HK-2 (cell line): ENCODE results near the gene SLC39A11.
A peak's percentile ranks its signal among the peaks of the same experiment; 100 is the strongest.
"Not testable (repeated sequence)": the region's sequence is repeated elsewhere in the genome, so short reads cannot be mapped to it uniquely, and the experiment has no call there.

Source experiments
- DNase-seq: peaks from one replicate; pipeline ENCODE4 v3.0.0-alpha.2; 2018; ENCODE audit not compliant: unreplicated experiment

Gene SLC39A11

DNA sequence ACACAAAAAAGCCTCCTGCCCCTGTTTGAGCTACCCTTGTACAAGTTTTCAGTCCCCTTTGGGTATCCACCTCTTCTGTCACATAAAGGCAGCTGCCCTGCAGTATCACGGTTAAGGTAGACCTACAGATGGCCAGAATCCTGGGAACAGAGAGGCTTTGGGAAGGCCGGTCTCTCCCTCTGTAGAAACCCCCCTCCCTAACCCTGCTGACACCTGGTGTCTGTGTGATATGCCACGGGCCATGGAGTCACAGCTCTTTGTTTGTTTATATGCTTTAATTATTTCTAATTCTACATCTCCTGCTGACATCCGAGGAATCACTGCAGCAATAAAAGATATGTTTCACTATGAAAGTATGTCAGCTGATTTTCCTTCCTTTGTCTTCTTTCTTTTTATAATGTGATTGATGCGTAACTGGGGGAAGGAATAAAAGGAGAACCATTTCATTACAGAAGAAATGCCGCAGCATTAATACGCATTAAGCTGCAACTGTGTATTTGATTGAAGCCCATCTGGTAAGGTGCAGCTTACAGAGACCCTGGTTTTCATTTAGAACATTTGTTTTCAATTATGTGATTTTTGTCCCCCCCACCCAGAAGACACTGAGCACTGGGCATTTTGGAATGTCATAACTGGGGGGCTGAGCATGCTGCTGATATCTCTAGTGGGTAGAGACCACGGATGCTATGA is 142.1 kb downstream of the SLC39A11 start:
- DNase-seq: no peak

GRCh38 chr17:72948115-72948514 is 144.4 kb downstream of the SLC39A11 start:
- DNase-seq: no peak

- DNase-seq: no peak
Observed at GRCh38 chr17:72947475-72947874, 145.0 kb downstream of the SLC39A11 start.

GRCh38 chr17:72946696-72947095 is 145.8 kb downstream of the SLC39A11 start:
- no peak for DNase-seq

DNA sequence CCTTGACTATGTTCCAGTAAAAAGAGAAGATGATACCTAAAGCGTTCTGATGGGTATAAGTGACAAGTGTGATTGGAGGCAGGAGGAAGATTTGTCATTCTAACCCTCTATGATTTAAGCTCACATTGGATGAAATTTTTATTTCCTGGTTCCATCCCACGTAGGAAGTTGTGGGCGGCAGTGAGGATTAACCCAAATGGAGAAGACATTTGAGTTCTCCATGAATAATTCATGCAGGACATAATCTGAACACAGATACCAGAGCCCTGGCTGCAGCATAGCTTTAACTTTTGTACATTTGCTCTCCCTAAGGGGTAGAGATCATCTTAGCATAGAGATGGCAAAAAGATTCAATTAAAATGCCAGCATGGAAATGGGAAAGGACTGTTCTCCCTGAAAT is 146.3 kb downstream of the SLC39A11 start:
- DNase-seq: no peak

DNA sequence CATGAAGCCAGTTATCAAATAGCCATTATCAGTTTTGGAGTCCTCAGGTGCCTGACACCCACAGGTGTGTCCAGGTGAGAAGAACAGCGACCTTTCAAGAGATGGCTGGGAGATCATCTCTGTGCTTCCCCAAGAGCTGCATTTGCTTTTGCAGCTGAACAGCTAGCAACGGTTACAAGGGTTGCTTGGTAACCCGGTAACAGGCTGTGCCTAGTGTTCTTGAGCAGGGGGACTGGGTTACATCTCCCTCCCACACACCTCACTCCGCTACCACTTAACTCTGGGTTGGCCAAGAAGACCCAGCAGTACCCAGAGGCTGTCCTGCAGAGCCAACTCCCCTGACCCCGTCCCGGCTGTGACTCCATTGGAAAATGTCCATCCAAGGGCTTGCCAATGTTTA is 147.0 kb downstream of the SLC39A11 start:
- no peak for DNase-seq

GRCh38 chr17:72943826-72944689 is 148.4 kb downstream of the SLC39A11 start:
- DNase-seq: no peak

- no peak for DNase-seq
Observed at GRCh38 chr17:72942579-72942978, 149.9 kb downstream of the SLC39A11 start.

- DNase-seq: no peak
Observed at GRCh38 chr17:72940496-72940895, 152.0 kb downstream of the SLC39A11 start.

DNA sequence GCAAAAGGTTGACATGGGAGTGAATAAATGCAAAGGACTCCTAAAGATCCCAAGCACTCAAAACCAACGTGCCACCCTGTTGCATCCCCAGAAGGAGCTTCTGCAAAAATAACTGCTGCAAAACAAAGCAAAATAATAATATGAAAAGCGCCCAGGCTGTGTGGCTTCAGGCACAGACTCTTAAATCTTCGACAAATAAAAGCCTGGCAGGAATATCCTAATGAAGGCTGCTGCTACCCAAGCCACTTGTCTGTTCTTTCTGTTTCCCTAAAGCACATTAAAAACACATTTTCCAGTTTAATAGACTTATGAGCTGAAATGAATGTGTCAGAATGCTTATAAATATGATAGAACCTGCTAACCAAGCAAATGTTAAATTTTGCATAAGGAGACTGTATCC is 154.0 kb downstream of the SLC39A11 start:
- DNase-seq: no peak

DNA sequence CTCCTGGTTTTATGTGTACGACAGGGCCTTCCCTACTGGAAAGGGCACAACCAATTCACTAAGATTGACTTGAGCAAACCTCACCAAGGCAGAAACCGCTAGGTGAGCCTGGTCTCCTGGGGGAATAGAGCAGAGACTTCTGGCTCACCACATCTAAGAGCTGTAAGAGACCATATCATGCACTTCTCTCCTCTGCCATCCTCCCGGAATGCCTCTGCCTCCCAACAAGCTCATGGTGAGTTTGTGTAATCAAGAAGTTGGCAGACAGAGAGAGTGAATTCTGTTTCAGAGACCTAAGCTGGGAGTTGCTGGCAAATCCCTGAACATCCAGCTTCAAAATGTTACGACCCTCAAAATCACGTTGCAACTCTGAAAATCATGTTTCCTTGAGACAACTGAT is 154.8 kb downstream of the SLC39A11 start:
- DNase-seq: no peak

- not testable (repeated sequence) for DNase-seq
Observed at GRCh38 chr17:72937254-72937653, 155.2 kb downstream of the SLC39A11 start.

- DNase-seq: no peak
Observed at GRCh38 chr17:72935984-72936383, 156.5 kb downstream of the SLC39A11 start.

DNA sequence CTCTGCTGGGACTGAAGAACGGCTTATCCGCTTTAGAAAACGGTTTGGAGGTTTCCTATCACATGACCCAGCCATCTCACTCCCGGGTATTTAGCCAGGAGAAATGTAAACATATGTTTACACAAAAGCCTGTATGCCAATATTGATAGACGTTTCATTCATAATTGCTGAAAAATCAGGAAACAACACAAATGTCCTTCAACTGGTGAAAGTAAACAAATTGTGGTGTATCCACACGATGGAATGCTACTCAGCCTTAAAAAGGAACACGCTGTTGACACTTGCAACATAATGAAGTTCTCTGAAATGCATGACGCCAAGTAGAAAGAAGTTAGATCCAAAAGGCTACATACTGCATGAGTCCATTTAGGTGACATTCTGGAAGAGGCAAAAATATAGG is 157.6 kb downstream of the SLC39A11 start:
- DNase-seq: no peak

DNA sequence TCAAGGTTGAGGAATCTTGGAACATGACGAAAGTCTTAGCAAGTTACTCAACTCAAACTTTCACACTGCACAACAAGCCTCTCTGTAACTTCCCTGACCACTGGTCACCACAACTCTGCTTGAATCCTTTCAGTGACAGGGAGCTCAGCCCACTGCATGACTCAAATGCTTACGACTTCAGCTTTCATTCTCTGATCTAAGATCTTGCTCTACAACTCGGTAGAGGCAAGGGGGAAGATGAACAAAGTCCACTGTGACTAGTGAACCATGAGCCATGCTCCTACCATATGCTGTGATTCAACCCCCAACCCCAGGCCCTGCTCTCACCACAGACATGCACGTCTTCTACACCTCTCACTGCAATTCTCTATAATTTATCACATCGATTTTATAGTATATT is 160.9 kb downstream of the SLC39A11 start:
- DNase-seq: no peak

DNA sequence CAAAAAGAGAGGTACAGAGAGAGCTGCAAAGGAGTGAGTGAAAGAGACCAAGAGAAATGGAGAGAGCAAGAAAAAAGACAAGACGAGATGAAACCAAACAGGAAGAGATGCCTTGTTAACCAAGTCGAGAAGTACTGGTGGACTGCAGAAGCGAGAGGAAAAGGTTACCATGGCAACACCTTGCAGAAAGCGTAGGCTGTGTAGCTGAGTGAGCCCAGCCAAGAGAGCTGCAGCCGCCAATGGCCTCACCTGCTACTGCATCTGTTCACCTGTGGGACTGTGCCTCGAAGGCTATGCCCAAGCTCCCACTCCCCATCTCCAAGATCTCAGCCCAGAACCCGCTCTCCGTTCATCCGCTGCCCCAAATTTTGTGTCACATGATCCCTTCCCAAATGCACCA is 161.3 kb downstream of the SLC39A11 start:
- no peak for DNase-seq

- DNase-seq: no peak
Observed at GRCh38 chr17:72930031-72930430, 162.5 kb downstream of the SLC39A11 start.

DNA sequence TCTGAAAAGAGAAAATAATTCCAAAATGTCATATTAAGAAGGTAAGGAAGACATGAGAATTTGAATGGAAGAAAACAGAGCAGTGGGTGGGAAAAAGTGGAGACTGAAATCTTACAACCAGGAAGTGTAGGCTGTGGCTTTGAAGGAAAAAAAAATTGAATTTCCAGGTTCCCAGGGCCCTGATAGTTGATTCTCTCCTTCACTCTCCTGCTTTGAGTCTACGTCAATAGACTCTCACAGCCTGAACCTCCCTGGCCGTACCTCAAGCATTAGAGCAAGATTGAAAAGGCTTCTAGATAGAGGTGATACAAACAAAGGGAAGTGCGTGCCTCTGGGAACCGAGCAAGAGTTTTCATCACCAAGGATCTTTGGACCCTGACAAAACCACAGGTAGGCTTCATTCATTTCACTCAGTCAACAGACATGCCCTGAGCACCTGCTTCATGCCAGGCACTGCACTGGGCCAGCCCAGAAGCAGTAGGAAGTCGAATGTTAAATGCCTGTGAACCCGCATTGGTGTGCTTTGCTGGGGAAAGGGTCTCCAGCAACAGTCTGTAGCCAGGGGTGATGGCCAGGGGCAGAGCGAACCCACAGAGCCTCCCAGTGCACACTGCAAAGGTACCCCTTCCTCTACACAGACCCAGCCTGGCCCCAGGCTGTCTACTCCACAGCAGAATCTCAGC is 163.9 kb downstream of the SLC39A11 start:
- no peak for DNase-seq

GRCh38 chr17:72927760-72928159 is 164.7 kb downstream of the SLC39A11 start:
- DNase-seq: no peak

GRCh38 chr17:72927146-72927545 is 165.3 kb downstream of the SLC39A11 start:
- peak; percentile 42 for DNase-seq

GRCh38 chr17:72926171-72926570 is 166.3 kb downstream of the SLC39A11 start:
- DNase-seq: no peak

DNA sequence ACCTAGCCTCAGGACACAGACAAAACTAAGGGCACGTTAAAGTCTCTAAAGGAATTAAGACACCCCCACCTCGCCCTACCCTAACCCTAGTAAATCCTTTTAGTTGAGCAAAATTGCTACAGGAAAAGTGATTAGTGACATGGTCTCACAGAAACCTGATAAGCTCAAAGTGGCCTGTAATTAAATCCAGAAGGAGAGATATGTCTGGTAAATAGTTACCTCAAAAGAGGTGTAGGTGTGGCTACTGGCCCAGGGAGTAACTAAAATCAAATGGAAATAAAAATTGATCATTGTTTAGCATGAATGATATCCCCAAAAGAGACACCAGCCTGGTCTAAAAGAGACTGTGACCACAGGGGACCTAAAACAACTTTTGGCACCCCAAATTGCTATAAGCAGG is 168.3 kb downstream of the SLC39A11 start:
- no peak for DNase-seq

GRCh38 chr17:72922219-72922618 is 170.3 kb downstream of the SLC39A11 start:
- DNase-seq: no peak
